ENCODE results near the gene NCOA7.

DNA sequence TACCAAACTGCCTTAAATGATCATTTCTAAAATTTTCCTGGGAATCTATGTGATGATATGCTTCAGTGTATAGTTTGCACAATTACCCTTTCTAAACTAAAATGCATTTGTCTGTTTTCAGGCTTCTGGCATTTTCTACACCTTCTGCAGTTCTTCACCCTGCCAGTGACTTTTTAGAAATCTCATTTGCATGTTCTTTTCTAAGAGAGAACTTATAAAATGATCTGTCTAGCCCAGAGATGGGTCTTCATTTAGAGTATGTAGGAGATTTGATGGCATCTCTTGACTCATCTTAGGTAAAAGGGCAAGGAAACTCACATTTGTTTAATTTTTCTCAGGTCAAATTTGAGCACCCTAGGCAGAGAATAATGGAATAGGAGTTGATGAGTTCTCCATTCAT lies 17.8 kb downstream of the NCOA7 start:
- TF ChIP-seq, protein P1, sequence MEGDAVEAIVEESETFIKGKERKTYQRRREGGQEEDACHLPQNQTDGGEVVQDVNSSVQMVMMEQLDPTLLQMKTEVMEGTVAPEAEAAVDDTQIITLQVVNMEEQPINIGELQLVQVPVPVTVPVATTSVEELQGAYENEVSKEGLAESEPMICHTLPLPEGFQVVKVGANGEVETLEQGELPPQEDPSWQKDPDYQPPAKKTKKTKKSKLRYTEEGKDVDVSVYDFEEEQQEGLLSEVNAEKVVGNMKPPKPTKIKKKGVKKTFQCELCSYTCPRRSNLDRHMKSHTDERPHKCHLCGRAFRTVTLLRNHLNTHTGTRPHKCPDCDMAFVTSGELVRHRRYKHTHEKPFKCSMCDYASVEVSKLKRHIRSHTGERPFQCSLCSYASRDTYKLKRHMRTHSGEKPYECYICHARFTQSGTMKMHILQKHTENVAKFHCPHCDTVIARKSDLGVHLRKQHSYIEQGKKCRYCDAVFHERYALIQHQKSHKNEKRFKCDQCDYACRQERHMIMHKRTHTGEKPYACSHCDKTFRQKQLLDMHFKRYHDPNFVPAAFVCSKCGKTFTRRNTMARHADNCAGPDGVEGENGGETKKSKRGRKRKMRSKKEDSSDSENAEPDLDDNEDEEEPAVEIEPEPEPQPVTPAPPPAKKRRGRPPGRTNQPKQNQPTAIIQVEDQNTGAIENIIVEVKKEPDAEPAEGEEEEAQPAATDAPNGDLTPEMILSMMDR (IDR thresholded peaks at IDR 0.05), result no peak
- TF ChIP-seq ZFX (IDR thresholded peaks at IDR 0.05; ENCODE audit: borderline replicate concordance), result no peak

Measured in 22Rv1 (cell line).